Measurements from ENCODE around the gene CELA3B.
"Not testable (repeated sequence)": the region's sequence is repeated elsewhere in the genome, so short reads cannot be mapped to it uniquely, and the experiment has no call there.

DNA sequence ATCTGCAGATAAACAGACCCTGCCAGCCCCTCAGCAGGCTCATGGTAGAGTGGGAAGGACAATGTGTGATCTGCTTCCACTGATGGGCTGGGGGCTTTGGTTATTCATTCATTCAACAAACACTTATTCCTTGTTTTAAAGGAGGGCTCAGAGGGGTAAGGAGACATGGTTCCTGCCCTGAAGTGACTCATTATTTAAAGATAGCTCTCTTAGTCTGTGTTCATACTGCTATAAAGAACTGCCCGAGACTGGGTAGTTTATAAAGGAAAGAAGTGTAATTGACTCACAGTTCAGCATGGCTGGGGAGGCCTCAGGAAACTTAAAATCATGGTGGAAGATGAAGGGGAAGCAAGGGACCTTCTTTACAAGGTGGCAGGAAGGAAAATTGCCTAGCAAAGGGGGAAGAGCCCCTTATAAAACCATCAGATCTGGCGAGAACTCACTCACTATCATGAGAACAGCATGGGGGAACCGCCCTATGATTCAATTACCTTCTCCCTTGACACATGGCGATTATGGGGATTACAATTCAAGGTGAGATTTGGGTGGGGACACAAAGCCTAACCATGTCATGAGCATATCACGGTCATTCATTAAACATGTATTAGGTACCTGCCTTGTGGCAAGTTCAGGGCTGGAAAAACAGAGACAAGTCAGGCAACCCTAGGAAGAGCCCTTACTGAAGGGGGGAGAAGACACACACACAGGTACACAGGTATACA, 13.0 kb downstream of the CELA3B start:
- TF ChIP-seq, protein P1, sequence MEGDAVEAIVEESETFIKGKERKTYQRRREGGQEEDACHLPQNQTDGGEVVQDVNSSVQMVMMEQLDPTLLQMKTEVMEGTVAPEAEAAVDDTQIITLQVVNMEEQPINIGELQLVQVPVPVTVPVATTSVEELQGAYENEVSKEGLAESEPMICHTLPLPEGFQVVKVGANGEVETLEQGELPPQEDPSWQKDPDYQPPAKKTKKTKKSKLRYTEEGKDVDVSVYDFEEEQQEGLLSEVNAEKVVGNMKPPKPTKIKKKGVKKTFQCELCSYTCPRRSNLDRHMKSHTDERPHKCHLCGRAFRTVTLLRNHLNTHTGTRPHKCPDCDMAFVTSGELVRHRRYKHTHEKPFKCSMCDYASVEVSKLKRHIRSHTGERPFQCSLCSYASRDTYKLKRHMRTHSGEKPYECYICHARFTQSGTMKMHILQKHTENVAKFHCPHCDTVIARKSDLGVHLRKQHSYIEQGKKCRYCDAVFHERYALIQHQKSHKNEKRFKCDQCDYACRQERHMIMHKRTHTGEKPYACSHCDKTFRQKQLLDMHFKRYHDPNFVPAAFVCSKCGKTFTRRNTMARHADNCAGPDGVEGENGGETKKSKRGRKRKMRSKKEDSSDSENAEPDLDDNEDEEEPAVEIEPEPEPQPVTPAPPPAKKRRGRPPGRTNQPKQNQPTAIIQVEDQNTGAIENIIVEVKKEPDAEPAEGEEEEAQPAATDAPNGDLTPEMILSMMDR (IDR thresholded peaks at IDR 0.05): not testable (repeated sequence)
- not testable (repeated sequence) for TF ChIP-seq ZFX (IDR thresholded peaks at IDR 0.05; ENCODE audit: borderline replicate concordance)
